Kidney glomerular epithelial cell (primary cell): ENCODE data around the gene LRRC49.

Experiments
- DNase-seq: peaks from one replicate; lab custom pipeline; 2025; lab: John Stamatoyannopoulos, UW

Gene LRRC49

DNA sequence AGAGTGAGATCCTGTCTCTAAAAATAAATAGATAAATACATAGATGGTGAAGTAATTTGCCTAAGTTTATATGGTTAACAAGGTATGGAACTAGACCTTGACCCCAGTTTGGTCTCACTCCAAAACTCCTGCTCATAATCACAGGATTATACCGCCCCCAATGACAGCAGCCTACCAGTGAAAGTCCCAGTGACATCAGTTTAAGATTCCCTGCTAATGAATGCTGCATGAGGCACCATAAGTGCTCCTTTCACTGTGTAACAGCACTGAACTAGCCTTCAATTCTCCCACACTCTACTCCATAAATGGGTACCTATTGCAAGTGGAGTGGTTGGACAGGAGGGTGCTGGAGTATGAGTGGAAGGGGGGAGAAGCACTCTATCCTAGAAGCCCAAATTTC lies 199.0 kb downstream of the LRRC49 start:
- DNase-seq: no peak

DNA sequence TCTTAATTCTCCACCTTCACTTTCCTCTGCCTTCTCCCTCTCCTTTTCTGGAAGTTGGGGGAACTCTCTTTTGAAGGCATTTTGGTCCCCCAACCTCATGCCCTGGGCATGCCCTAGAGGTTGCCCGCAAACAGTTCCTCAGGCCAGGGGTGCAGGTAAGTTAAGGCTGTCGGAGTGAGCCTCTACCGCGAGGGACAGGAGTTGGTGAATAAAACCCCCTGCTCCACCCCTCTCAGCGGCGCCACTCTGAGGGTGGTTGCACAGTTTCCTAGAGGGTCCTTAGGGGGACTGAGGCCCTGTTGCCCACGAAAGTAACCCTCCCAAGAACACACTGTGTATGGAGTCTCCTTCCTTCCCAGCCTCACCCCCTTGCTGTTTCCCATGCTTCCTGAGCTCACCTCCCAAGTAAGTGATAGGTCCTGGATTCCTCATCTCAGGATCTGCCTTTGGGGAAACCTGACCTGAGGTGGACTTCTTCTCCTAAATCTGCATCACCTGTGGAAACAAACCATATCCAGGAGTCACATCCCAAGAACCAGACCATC lies 199.5 kb downstream of the LRRC49 start:
- no peak for DNase-seq

DNA sequence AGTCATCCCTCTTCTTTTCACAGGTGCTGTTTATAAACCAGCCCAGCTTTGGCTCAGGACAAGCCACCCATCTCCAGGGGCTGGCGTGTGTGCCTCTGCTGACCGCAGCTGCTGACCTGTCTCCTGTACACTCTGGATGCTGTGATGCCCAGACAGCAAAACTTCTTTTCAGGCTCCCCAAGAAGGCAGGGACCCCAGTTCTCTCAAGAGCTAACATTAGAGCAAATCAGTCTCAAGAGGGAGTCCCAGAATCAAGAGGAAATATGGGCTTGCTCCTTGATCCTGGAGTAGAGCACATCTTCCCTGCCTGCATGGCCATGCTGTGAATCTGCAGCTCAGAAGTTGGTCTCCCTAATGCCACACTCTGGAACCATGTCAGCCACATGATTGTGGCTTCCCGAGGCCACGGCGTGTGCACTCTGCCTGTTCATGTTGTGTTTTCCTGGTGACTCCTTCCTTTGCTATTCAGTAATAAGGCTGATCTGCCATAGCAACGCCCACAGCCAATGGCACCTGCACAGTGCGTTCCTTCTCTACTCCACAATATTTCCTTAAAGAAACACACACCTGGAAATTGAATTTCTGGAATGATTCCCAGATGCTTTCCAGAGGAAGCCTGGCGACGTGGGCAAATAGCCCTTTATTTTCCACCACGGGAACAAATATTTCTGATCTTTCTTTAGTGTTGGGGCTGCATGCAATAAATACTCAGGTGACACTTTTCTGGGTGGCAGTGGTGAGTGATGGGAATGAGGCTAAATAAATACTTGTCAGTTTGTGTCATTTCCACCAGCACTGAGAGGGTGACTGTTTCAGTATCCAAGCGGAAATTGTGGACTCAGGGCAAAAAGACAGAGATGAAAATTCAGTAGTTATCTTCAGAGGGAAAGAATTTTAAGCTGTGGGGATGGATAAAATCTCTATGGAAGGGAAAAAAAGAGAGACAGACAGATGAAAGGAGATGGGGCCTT lies 200.7 kb downstream of the LRRC49 start:
- peak; percentile 92 for DNase-seq

DNA sequence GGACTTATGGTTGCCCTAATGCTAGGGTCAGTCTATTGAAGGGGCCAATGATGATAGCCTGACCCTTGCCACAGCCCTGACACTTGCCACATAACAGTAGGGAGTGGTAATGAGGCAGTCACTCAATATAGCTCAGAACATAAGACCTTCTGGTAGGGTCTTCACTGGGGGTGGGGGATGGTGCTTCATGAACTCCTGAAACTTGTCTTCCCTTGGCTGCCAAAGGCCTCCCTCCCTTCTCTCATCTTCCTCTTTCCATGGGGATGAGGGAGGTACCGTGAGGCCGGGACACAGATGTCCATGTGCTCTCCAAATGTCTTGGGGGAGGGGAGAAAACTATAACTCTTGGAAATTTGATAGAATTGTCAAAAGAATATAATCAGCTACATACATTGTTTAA lies 201.5 kb downstream of the LRRC49 start:
- DNase-seq: no peak

DNA sequence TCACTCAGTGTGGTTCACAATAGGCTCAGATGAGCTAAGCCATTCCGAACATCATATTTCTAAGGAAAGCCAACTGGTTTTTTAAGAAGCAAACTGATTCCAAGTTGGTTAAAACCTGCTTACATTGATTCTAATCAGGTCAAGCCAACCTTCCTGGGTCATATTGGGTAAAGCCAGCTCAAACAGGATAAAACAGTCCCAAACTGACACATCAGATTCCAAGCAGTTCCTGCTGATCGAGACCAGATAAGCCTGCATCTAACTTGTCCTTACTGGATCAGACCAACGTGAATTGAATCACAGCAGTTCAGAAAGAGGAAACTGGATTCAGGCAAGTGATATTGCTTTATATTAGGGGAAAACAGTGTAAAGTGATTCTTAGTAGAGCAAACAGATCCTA lies 204.1 kb downstream of the LRRC49 start:
- no peak for DNase-seq

DNA sequence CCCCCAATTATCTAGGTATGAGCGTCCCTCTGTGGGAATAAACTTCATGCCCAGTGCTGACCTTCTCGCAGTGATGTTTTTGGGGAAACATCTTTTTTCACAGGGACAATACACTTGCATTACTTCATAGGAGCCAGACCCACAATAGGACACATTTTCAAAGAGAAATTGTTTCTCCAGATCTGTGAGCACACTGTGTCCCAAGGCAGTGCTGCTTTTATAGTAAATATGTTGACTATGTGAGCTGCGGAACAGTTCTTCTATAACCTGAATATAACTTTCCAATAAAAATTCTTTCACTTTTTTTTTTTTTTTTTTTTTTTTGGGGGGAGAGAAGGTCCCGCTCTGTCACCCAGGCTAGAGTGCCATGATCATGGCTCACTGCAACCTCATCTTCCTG lies 205.3 kb downstream of the LRRC49 start:
- DNase-seq: no peak

DNA sequence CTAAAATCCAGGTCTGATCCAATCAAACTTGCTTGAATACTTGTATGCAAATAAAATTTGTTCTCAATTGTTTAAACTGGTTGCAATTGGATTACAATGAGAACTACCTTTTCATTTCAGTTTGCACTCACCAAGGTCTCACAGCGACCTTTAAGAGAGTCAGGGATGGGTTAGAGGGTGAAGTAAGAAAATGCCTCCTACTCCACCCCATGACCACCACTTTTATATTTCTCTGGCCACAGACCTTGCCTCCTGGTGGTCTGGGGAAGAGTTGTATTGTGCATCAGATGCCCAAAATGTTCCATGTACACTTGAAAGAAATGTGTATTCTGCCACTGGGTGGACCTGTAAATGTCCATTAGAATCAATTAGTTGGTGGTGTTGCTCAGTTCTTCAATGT lies 206.3 kb downstream of the LRRC49 start:
- DNase-seq: no peak
